ENCODE results near the gene GNE.

The GNE gene

DNA sequence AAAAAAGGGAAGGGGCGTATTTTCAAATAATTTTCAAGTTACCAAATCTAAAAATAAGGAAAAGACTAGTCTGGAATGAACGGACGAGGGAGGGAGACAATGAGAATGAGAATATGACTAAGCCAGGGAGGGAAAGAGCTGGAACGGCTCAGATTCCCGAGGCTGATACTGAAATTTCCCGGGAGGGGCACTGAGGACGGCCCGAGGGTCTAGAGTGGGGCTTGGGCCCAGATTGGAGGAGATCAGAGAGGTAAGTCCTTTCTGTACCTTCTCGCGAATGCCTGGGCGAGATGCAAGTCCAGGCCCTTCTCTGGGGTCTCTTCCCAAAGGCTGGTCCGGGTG is 92.5 kb downstream of the GNE start:
- DNase-seq, result no peak

DNA sequence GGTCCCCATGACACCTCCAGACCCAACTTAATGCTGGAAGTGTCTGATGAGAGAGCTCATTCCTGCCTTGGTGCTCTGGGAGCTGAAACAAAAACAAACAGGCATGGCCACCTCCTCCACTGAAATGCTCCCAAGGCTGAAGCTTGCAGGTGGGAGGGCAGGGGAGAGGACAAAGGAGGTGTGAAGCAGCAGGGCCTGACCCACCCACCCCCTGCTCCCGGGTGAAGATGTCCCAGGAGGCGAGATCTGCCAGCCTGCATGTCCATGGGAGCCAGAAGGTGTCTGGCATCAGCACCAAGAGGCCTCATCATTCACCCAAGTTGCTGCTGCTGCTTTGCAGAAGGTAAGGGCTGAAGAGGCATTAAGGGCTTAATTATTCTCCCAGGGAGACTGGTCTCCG is 93.3 kb downstream of the GNE start:
- DNase-seq, result no peak

Measured in NCI-H2227 treated with DMSO at 0.1 percent for 48 hours (cell line).